Ramos (cell line): ENCODE measurements around the gene CLCA2.

Source experiments
- in situ Hi-C: fragments of 300-500 bp; cut with MboI; formaldehyde crosslinking; loops from one replicate; pipeline ENCODE4 v1.14.3; 2022; ENCODE audit warnings: low sequenced_read_pairs; ENCODE audit not compliant: unreplicated experiment

CLCA2 gene

GRCh38 chr1:86421601-86422280 lies 2.2 kb upstream of the CLCA2 start:
- in situ Hi-C loops = no loop called here

GRCh38 chr1:86423473-86423872 lies 498 bp upstream of the CLCA2 start:
- in situ Hi-C loops = no loop called here

- in situ Hi-C loops = no loop called here
These were observed 5.3 kb downstream of the CLCA2 start for GRCh38 chr1:86429122-86429725.

- in situ Hi-C loops = no loop called here
These were observed 5.9 kb downstream of the CLCA2 start for GRCh38 chr1:86429835-86430234.

GRCh38 chr1:86430376-86430775 lies 6.4 kb downstream of the CLCA2 start:
- in situ Hi-C loops = no loop called here

- in situ Hi-C loops = no loop called here
These were observed 10.1 kb downstream of the CLCA2 start for GRCh38 chr1:86434059-86434458.

GRCh38 chr1:86435327-86435726 lies 11.4 kb downstream of the CLCA2 start:
- in situ Hi-C loops = no loop called here

- in situ Hi-C loops = no loop called here
These were observed 12.1 kb downstream of the CLCA2 start for GRCh38 chr1:86436041-86436440.

GRCh38 chr1:86441581-86441980 lies 17.6 kb downstream of the CLCA2 start:
- in situ Hi-C loops = no loop called here

- in situ Hi-C loops = no loop called here
These were observed 18.0 kb downstream of the CLCA2 start for GRCh38 chr1:86441997-86442396.

- in situ Hi-C loops = no loop called here
These were observed 21.9 kb downstream of the CLCA2 start for GRCh38 chr1:86445919-86446318.

- in situ Hi-C loops = no loop called here
These were observed 23.3 kb downstream of the CLCA2 start for GRCh38 chr1:86447198-86447790.

GRCh38 chr1:86448670-86449069 lies 24.7 kb downstream of the CLCA2 start:
- in situ Hi-C loops = no loop called here

- in situ Hi-C loops = no loop called here
These were observed 25.1 kb downstream of the CLCA2 start for GRCh38 chr1:86449103-86449502.

- in situ Hi-C loops = no loop called here
These were observed 26.9 kb downstream of the CLCA2 start for GRCh38 chr1:86450847-86451246.

GRCh38 chr1:86453664-86454063 lies 29.7 kb downstream of the CLCA2 start:
- in situ Hi-C loops = no loop called here

GRCh38 chr1:86455073-86455472 lies 31.1 kb downstream of the CLCA2 start:
- in situ Hi-C loops = no loop called here

- in situ Hi-C loops = no loop called here
These were observed 37.0 kb downstream of the CLCA2 start for GRCh38 chr1:86460998-86461397.

GRCh38 chr1:86461482-86461881 lies 37.5 kb downstream of the CLCA2 start:
- in situ Hi-C loops = no loop called here

- in situ Hi-C loops = no loop called here
These were observed 40.8 kb downstream of the CLCA2 start for GRCh38 chr1:86464819-86465218.

GRCh38 chr1:86466109-86466844 lies 42.3 kb downstream of the CLCA2 start:
- in situ Hi-C loops = no loop called here
